Measurements from ENCODE around the gene GLIPR2. TPM values are rescaled to one million over a fixed set of nuclear protein-coding genes. Genes with fewer than 3 reads are reported as not detected.
"Not testable (repeated sequence)": the region's sequence is repeated elsewhere in the genome, so short reads cannot be mapped to it uniquely, and the experiment has no call there.

GLIPR2 gene
- total RNA-seq (2014; rRNA removed; shearing (Covaris generic)), result 0.35 and 0.92 TPM in 2 replicates
- 0.94 and 1.4 TPM in 2 replicates for polyA plus RNA-seq (2014; cell fraction: nucleus; rRNA removed)

- DNase-seq (ENCODE audit: extremely low read depth, low read depth), result peak; percentile 43
Measured at GRCh38 chr9:36136272-36136893, at the start of gene GLIPR2. GLIPR2 (plus strand) TSS chr9:36136733; CDS start chr9:36136779, 46 bp downstream.

- DNase-seq (ENCODE audit: extremely low read depth, low read depth), result not testable (repeated sequence)
Measured at GRCh38 chr9:36087054-36087453, 49.5 kb upstream of the GLIPR2 start.

- DNase-seq (ENCODE audit: extremely low read depth, low read depth), result no peak
Measured at GRCh38 chr9:36088020-36088419, 48.5 kb upstream of the GLIPR2 start.

- DNase-seq (ENCODE audit: extremely low read depth, low read depth), result no peak
Measured at GRCh38 chr9:36091026-36091953, 45.2 kb upstream of the GLIPR2 start.

- DNase-seq (ENCODE audit: extremely low read depth, low read depth), result no peak
Measured at GRCh38 chr9:36092014-36092413, 44.5 kb upstream of the GLIPR2 start.

- no peak for DNase-seq (ENCODE audit: extremely low read depth, low read depth)
Measured at GRCh38 chr9:36092509-36093215, 43.9 kb upstream of the GLIPR2 start.

- DNase-seq (ENCODE audit: extremely low read depth, low read depth), result no peak
Measured at GRCh38 chr9:36093384-36093783, 43.1 kb upstream of the GLIPR2 start.

GRCh38 chr9:36099718-36100117 lies 36.8 kb upstream of the GLIPR2 start:
- no peak for DNase-seq (ENCODE audit: extremely low read depth, low read depth)

GRCh38 chr9:36100532-36100931 lies 36.0 kb upstream of the GLIPR2 start:
- no peak for DNase-seq (ENCODE audit: extremely low read depth, low read depth)

- DNase-seq (ENCODE audit: extremely low read depth, low read depth), result peak; percentile 44
Measured at GRCh38 chr9:36101916-36102741, 34.4 kb upstream of the GLIPR2 start.

GRCh38 chr9:36102742-36103495 lies 33.6 kb upstream of the GLIPR2 start:
- DNase-seq (ENCODE audit: extremely low read depth, low read depth), result peak; percentile 57

GRCh38 chr9:36109071-36109470 lies 27.5 kb upstream of the GLIPR2 start:
- no peak for DNase-seq (ENCODE audit: extremely low read depth, low read depth)

- DNase-seq (ENCODE audit: extremely low read depth, low read depth), result no peak
Measured at GRCh38 chr9:36110434-36110833, 26.1 kb upstream of the GLIPR2 start.

GRCh38 chr9:36112516-36112915 lies 24.0 kb upstream of the GLIPR2 start:
- DNase-seq (ENCODE audit: extremely low read depth, low read depth), result no peak

GRCh38 chr9:36113999-36114398 lies 22.5 kb upstream of the GLIPR2 start:
- DNase-seq (ENCODE audit: extremely low read depth, low read depth), result no peak

- DNase-seq (ENCODE audit: extremely low read depth, low read depth), result no peak
Measured at GRCh38 chr9:36116593-36116992, 19.9 kb upstream of the GLIPR2 start.

- no peak for DNase-seq (ENCODE audit: extremely low read depth, low read depth)
Measured at GRCh38 chr9:36118201-36118600, 18.3 kb upstream of the GLIPR2 start.

GRCh38 chr9:36118706-36119105 lies 17.8 kb upstream of the GLIPR2 start:
- DNase-seq (ENCODE audit: extremely low read depth, low read depth), result no peak

GRCh38 chr9:36119476-36119875 lies 17.1 kb upstream of the GLIPR2 start:
- DNase-seq (ENCODE audit: extremely low read depth, low read depth), result no peak

- DNase-seq (ENCODE audit: extremely low read depth, low read depth), result no peak
Measured at GRCh38 chr9:36120705-36121104, 15.8 kb upstream of the GLIPR2 start.
